Measurements from ENCODE around the gene MEI4. TPM values are rescaled to one million over a fixed set of nuclear protein-coding genes. Genes with fewer than 3 reads are reported as not detected.

MEI4 gene
- polyA plus RNA-seq, 1 donor (not counting 4 experiments of a cell fraction or from before 2014, with no cell fraction given) = 0.01 TPM

GRCh38 chr6:77764364-77764763 is 111.5 kb downstream of the MEI4 start:
- Histone ChIP-seq H3K4me1 (ENCODE audit: control insufficient read depth, extremely low read depth, insufficient read depth, low read length) (no peaks in the 10 kb centered on the region), H3K9ac (ENCODE audit: control insufficient read depth, extremely low read depth, insufficient read depth, low read length) (no peak overlapping the region), H3K9me1 (ENCODE audit: control insufficient read depth, extremely low read depth, insufficient read depth, low read length) (no peaks in the 10 kb centered on the region), H3K4me3 (ENCODE audit: control insufficient read depth in 2 of 3, extremely low read depth in 1 of 3, insufficient read depth in 2 of 3, low read depth in 1 of 3, low read length in 3 of 3) (no peak overlapping the region), H3K4me2 (ENCODE audit: control insufficient read depth, extremely low read depth, insufficient read depth, low read depth, low read length) (no peak overlapping the region), H3K9me3 (ENCODE audit: control insufficient read depth, low read depth, low read length) (no peaks in the 10 kb centered on the region), H3K79me2 (ENCODE audit: control insufficient read depth, insufficient read depth, low read length) (no peaks in the 10 kb centered on the region), H3K27me3 (ENCODE audit: control insufficient read depth, extremely low read depth, insufficient read depth, low read length) (no peaks in the 10 kb centered on the region), H3K27ac (ENCODE audit: control insufficient read depth, insufficient read depth, low read length) (no peak overlapping the region), H3K36me3 (ENCODE audit: control insufficient read depth in 2 of 2, extremely low read depth in 1 of 2, insufficient read depth in 2 of 2, low read length in 2 of 2) (no peaks in the 10 kb centered on the region), H2AFZ (ENCODE audit: control insufficient read depth, low read length) (no peak overlapping the region), H4K20me1 (ENCODE audit: control insufficient read depth, extremely low read depth, insufficient read depth, low read length) (no peaks in the 10 kb centered on the region)
- dilution Hi-C loops (cut with MboI; ENCODE audit: extremely low pct_ligation_motif_present, low sequenced_read_pairs) = no loop called here
- DNase-seq (ENCODE audit: low read depth, low spot score) (no peak), FAIRE-seq (no peak)
- TF ChIP-seq CTCF (optimal IDR thresholded peaks at IDR 0.05 in 1 of 3, IDR thresholded peaks at IDR 0.05 in 1 of 3, conservative IDR thresholded peaks at IDR 0.05 in 1 of 3; ENCODE audit: extremely low read depth in 1 of 3, insufficient read depth in 2 of 3, low read length in 3 of 3) (no peak), EZH2 (IDR thresholded peaks at IDR 0.05; ENCODE audit: low read length) (no peak)

GRCh38 chr6:77773157-77773822 is 120.5 kb downstream of the MEI4 start:
- Histone ChIP-seq H4K20me1 (ENCODE audit: control insufficient read depth, extremely low read depth, insufficient read depth, low read length) (no peaks in the 10 kb centered on the region), H3K9me1 (ENCODE audit: control insufficient read depth, extremely low read depth, insufficient read depth, low read length) (no peaks in the 10 kb centered on the region), H3K27me3 (ENCODE audit: control insufficient read depth, extremely low read depth, insufficient read depth, low read length) (no peaks in the 10 kb centered on the region), H3K4me2 (ENCODE audit: control insufficient read depth, extremely low read depth, insufficient read depth, low read depth, low read length) (no peak overlapping the region), H2AFZ (ENCODE audit: control insufficient read depth, low read length) (no peak overlapping the region), H3K9me3 (ENCODE audit: control insufficient read depth, low read depth, low read length) (no peaks in the 10 kb centered on the region), H3K36me3 (ENCODE audit: control insufficient read depth in 2 of 2, extremely low read depth in 1 of 2, insufficient read depth in 2 of 2, low read length in 2 of 2) (no peaks in the 10 kb centered on the region), H3K4me3 (ENCODE audit: control insufficient read depth in 2 of 3, extremely low read depth in 1 of 3, insufficient read depth in 2 of 3, low read depth in 1 of 3, low read length in 3 of 3) (no peak overlapping the region), H3K27ac (ENCODE audit: control insufficient read depth, insufficient read depth, low read length) (no peak overlapping the region), H3K79me2 (ENCODE audit: control insufficient read depth, insufficient read depth, low read length) (no peaks in the 10 kb centered on the region), H3K4me1 (ENCODE audit: control insufficient read depth, extremely low read depth, insufficient read depth, low read length) (no peaks in the 10 kb centered on the region), H3K9ac (ENCODE audit: control insufficient read depth, extremely low read depth, insufficient read depth, low read length) (no peak overlapping the region)
- TF ChIP-seq CTCF (optimal IDR thresholded peaks at IDR 0.05 in 1 of 3, IDR thresholded peaks at IDR 0.05 in 1 of 3, conservative IDR thresholded peaks at IDR 0.05 in 1 of 3; ENCODE audit: extremely low read depth in 1 of 3, insufficient read depth in 2 of 3, low read length in 3 of 3) (no peak), EZH2 (IDR thresholded peaks at IDR 0.05; ENCODE audit: low read length) (no peak)
- DNase-seq (ENCODE audit: low read depth, low spot score) = no peak
- dilution Hi-C loops (cut with MboI; ENCODE audit: extremely low pct_ligation_motif_present, low sequenced_read_pairs) = no loop called here
- no peak for FAIRE-seq

Measured in keratinocyte (primary cell).